Ascending aorta (tissue), 2 donors: Measurements from ENCODE around the gene GRB10. TPM values are rescaled to one million over a fixed set of nuclear protein-coding genes. Genes with fewer than 3 reads are reported as not detected.

ENCODE experiments used
- DNase-seq, 2 donors: peaks; one replicate each; pipeline ENCODE4 v3.0.0-alpha.2; 2019; ENCODE audit warnings: low spot score in 2 of 2
- H3K27ac ChIP-seq, 2 donors: fragments of 200-600 bp; sonication (generic); one replicate each; pipeline ENCODE4 v1.5.1; 2016 to 2017; ENCODE audit warnings: mild to moderate bottlenecking in 1 of 2
- H3K27me3 ChIP-seq: fragments of 200-600 bp; sonication (generic); one replicate; pipeline ENCODE4 v1.5.1; 2017
- H3K36me3 ChIP-seq, 2 donors: fragments of 200-600 bp; sonication (generic); one replicate each; pipeline ENCODE4 v1.5.1; 2016
- H3K4me1 ChIP-seq, 2 donors: fragments of 200-600 bp; sonication (generic); one replicate each; pipeline ENCODE4 v1.5.1; 2016 to 2017; ENCODE audit warnings: mild to moderate bottlenecking in 1 of 2
- H3K4me3 ChIP-seq, 2 donors: fragments of 200-600 bp; sonication (generic); one replicate each; pipeline ENCODE4 v1.5.1; 2016 to 2017; ENCODE audit warnings: mild to moderate bottlenecking in 1 of 2
- H3K9me3 ChIP-seq, 2 donors: fragments of 200-600 bp; sonication (generic); one replicate each; pipeline ENCODE4 v1.5.1; 2016
- CTCF ChIP-seq, 3 experiments: fragments of 200-600 bp in 2 of 3; fragments of 450-650 bp in 1 of 3; sonication (generic) in 2 of 3; IDR thresholded peaks; one replicate each; pipeline ENCODE4 v1.5.1; 2016 to 2019; ENCODE audit warnings: antibody characterized with exemption in 3 of 3, mild to moderate bottlenecking in 1 of 3, moderate library complexity in 1 of 3
- intact Hi-C: fragments of 100-400 bp; cut with DNase I; formaldehyde crosslinking; loops from one replicate; pipeline ENCODE4 v1.15.1; 2023
- total RNA-seq: library from RNA; depleted of rRNA; stranded (reverse); fragments of >200 nt; gene quantifications from one replicate; pipeline ENCODE4 v1.1.0, GENCODE V29; 2016

GRB10 gene
- total RNA-seq, 1 donor from 2014 or later: 53.4 TPM

GRCh38 chr7:50697748-50698147 is 84.9 kb downstream of the GRB10 start:
- peaks cover 4 to 19% of the 10 kb centered on the region in 2 donors for H3K36me3 ChIP-seq
- H3K4me1 ChIP-seq: peaks cover 0 to 17% of the 10 kb centered on the region in 2 donors
- no peak overlapping the region for H3K4me3 ChIP-seq
- no peak overlapping the region for H3K27ac ChIP-seq
- intact Hi-C loops: no loop called here
- no peaks in the 10 kb centered on the region for H3K9me3 ChIP-seq
- no peak for TF ChIP-seq CTCF (IDR thresholded peaks at IDR 0.05)
- H3K27me3 ChIP-seq: no peaks in the 10 kb centered on the region
- DNase-seq: no peak

DNA sequence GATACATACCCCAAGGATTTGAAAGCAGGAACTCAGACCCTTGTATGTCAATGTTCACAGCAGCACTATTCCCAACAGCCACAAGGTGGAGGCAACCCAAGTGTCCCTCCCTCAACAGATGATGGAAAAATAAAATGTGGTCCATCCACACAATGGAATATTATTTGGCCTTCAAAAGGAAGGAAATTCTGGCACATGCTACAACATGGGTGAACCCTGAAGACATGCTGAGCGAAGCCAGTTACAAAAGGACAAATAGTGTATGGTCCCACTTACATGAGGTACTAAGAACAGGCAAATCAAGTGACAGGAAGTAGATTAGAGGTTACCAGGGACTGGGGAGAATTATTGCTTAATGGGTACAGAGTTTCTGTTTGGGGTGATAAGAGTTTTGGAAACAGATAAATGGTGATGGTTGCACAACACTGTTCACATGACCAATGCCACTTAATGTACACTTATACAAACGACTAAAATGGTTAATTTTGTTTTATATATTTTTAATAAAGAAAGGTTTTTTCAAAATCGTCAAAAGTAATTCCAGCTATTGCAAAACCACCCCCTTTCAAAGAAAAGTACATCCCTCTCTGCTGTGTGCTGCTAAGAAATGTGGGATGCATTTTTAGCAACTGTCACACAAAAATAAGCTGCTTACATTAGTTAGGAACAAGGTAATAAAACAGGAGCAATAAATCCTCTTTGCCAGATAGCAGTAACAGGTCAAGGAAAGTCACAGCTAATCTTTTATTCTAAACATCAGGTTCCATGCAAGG is 85.7 kb downstream of the GRB10 start:
- Histone ChIP-seq H3K27ac (no peak overlapping the region), H3K27me3 (no peaks in the 10 kb centered on the region), H3K4me1 (peaks cover 0 to 17% of the 10 kb centered on the region in 2 donors), H3K36me3 (peaks cover 1 to 12% of the 10 kb centered on the region in 2 donors), H3K4me3 (no peak overlapping the region), H3K9me3 (no peaks in the 10 kb centered on the region)
- peak in 2 of 3 experiments; percentile 6 to 42 for TF ChIP-seq CTCF (IDR thresholded peaks at IDR 0.05)
- no peak for DNase-seq
- intact Hi-C loops: no loop called here

DNA sequence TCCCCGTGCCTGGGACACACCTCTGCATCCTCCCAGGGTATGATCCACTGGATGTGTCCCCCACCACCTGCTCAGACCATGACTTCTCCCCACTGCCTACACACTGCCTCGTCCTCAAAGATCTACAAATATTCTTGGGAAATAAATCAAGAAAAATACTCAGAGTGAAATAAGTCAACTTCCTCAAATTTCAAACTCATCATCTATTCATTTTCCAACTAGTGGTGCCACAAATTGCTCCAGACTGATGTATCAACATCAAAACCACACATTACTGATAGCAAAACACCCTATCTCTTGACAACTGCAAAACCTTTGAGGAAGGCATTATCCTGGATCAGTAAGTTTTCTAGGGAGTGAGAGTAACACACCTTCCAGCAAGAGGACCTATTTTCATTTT is 87.7 kb downstream of the GRB10 start:
- no peaks in the 10 kb centered on the region for H3K27me3 ChIP-seq
- H3K4me3 ChIP-seq: no peak overlapping the region
- H3K9me3 ChIP-seq: no peaks in the 10 kb centered on the region
- no peak for DNase-seq
- H3K36me3 ChIP-seq: peaks cover 0 to under 1% of the 10 kb centered on the region in 2 donors
- intact Hi-C loops: no loop called here
- no peak for TF ChIP-seq CTCF (IDR thresholded peaks at IDR 0.05)
- H3K27ac ChIP-seq: no peak overlapping the region
- peaks cover 0 to 17% of the 10 kb centered on the region in 2 donors for H3K4me1 ChIP-seq

DNA sequence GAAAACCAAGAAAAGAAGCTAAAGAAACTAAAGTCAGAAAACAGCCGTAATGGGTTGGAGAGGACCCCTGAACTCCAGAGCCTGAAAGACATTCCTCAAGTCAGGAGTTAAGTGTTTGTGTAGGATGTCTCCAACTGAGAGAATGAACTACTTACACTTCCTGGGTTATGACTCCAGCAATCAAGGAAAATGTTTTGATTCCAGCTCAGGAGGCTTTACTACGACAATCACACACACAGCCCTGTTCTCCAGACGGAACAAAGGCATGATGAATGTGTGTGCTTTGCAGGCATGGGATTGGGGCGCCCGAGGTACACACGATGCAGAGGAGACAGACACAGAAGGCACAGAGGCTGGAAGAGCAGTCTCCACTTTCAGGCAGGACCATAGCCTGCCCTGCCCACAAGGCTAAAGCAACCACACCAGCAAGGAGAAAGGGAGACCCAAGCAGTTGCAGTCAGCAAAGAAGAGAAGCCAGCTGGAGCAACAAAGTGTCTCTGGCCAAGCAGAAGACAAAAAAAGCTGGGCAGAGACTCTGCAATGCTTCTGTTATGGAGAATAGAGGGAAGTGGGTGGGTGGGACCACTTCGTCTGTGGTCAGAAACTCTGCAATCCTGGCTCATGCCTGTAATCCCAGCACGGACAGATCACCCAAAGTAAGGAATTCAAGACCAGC is 89.1 kb downstream of the GRB10 start:
- Histone ChIP-seq H3K36me3 (peaks cover 0 to 8% of the 10 kb centered on the region in 2 donors), H3K27ac (no peak overlapping the region), H3K9me3 (no peaks in the 10 kb centered on the region), H3K4me3 (no peak overlapping the region), H3K4me1 (peaks cover 0 to 17% of the 10 kb centered on the region in 2 donors), H3K27me3 (no peaks in the 10 kb centered on the region)
- no peak for TF ChIP-seq CTCF (IDR thresholded peaks at IDR 0.05)
- DNase-seq: no peak
- intact Hi-C loops: no loop called here

DNA sequence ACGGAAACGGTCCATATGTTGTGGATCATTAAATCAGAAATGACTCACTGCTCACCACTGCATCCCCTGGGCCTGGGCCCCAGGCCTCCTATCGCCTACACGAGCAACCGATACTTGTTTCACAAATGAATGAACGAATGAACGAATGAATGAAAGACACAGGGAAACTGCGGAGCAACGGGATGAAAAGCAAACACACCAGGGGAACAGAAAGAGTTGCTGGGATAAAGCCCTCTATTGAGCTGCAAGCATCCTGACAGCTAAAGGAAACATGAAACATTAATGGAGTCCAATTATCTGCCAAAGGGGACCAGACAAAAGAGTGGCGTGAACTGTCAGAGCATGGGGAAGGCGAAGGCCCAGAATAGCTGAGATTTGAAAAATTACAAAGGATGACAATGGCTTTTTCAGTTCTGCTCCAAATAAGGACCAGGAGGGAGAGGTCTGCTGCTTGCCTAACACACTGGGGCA is 92.1 kb downstream of the GRB10 start:
- no peaks in the 10 kb centered on the region for H3K27me3 ChIP-seq
- no peak for TF ChIP-seq CTCF (IDR thresholded peaks at IDR 0.05)
- peaks cover 0 to 11% of the 10 kb centered on the region in 2 donors for H3K4me1 ChIP-seq
- peaks cover 0 to 15% of the 10 kb centered on the region in 2 donors for H3K36me3 ChIP-seq
- H3K27ac ChIP-seq: no peak overlapping the region
- H3K9me3 ChIP-seq: no peaks in the 10 kb centered on the region
- no peak overlapping the region for H3K4me3 ChIP-seq
- intact Hi-C loops: no loop called here
- no peak for DNase-seq
